ENCODE results near the gene JAZF1. TPM values are rescaled to one million over a fixed set of nuclear protein-coding genes. Genes with fewer than 3 reads are reported as not detected.
A peak's percentile ranks its signal among the peaks of the same experiment; 100 is the strongest.
"Not testable (repeated sequence)": the region's sequence is repeated elsewhere in the genome, so short reads cannot be mapped to it uniquely, and the experiment has no call there.

The JAZF1 gene
- total RNA-seq, 8 experiments from 2014 or later = 6.5 to 68.8 (median 17.6) TPM

GRCh38 chr7:28024786-28025334, 155.7 kb downstream of the JAZF1 start:
- Histone ChIP-seq H3K4me1 (replicated peaks in 1 of 2) (peaks cover 0 to 8% of the 10 kb centered on the region in 2 donors), H3K4me3 (no peak overlapping the region), H3K27ac (no peak overlapping the region)
- no peak for ATAC-seq (replicated peaks in 6 of 8)
- in situ Hi-C loops (cut with MboI; ENCODE audit: low pct_unique_long_range_greater_than_20kb in 2 of 9, low sequenced_read_pairs in 9 of 9, unreplicated experiment in 9 of 9) = loop anchor here in 1 of 9 experiments (25.0 kb wide), 1 partner anchor 813 kb away; the partner anchor contains the start of gene HOXA13
- WGBS, 10 experiments = 17 to 100% (median 100%) methylated on average over 1 to 2 of the region's 2 CpGs

GRCh38 chr7:28020302-28020940, 160.2 kb downstream of the JAZF1 start:
- 7 to 28% (median 15%) methylated on average over 4 to 12 of the region's 12 CpGs for WGBS, 10 experiments
- in situ Hi-C loops (cut with MboI; ENCODE audit: low pct_unique_long_range_greater_than_20kb in 2 of 9, low sequenced_read_pairs in 9 of 9, unreplicated experiment in 9 of 9) = loop anchor here in 1 of 9 experiments (25.0 kb wide), 1 partner anchor 808 kb away; the partner anchor contains the start of gene HOXA13
- Histone ChIP-seq H3K4me1 (replicated peaks in 1 of 2) (peaks cover 0 to 2% of the 10 kb centered on the region in 2 donors), H3K27ac (no peak overlapping the region), H3K4me3 (no peak overlapping the region)
- ATAC-seq (replicated peaks in 6 of 8) = peak; percentile 79 to 99 (median 94)

DNA sequence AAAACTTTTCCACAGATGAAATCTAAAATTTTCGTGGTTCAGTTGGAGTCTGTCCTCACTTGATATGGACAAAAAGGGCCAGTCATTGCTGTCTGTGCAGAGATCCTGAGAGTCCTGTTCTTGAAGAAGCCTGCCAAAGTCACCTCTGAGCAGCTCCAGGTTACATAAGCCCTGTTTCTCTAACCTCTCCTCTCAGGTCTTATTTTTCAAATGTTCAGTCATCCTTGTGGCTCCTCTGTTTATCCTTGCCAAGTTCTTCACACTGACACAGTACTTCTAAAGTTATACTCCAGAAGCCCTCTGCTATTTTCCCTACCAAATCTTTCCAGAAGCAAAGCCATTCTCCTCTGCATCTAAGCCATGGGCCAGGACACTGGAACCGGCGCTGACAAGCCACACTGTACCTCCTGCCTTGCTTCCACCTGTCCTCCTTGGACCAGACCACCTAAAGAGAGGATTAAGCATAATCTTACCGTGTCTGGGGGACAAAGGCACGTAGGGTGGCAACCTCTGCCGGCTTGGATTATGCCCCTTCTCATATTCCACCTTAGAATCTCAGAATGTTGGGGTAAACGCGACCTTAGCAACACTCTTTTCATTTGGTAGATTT, 161.6 kb downstream of the JAZF1 start:
- in situ Hi-C loops (cut with MboI; ENCODE audit: low pct_unique_long_range_greater_than_20kb in 2 of 9, low sequenced_read_pairs in 9 of 9, unreplicated experiment in 9 of 9) = loop anchor here in 1 of 9 experiments (25.0 kb wide), 1 partner anchor 807 kb away; the partner anchor contains the start of gene HOXA13
- WGBS, 10 experiments = 33 to 100% (median 82%) methylated on average over 1 to 7 of the region's 8 CpGs
- Histone ChIP-seq H3K4me1 (replicated peaks in 1 of 2) (peaks cover 0 to 2% of the 10 kb centered on the region in 2 donors), H3K4me3 (no peak overlapping the region), H3K27ac (no peak overlapping the region)
- ATAC-seq (replicated peaks in 6 of 8) = no peak

GRCh38 chr7:28018446-28018845, 162.1 kb downstream of the JAZF1 start:
- peak in 1 of 8 experiments; percentile 17 for ATAC-seq (replicated peaks in 6 of 8)
- Histone ChIP-seq H3K4me1 (replicated peaks in 1 of 2) (peaks cover 0 to 2% of the 10 kb centered on the region in 2 donors), H3K4me3 (no peak overlapping the region), H3K27ac (no peak overlapping the region)
- WGBS, 10 experiments = 53 to 100% (median 98%) methylated on average over 1 to 5 of the region's 5 CpGs; no CpG with 5 or more reads in 2 of the 10 experiments
- in situ Hi-C loops (cut with MboI; ENCODE audit: low pct_unique_long_range_greater_than_20kb in 2 of 9, low sequenced_read_pairs in 9 of 9, unreplicated experiment in 9 of 9) = loop anchor here in 1 of 9 experiments (25.0 kb wide), 1 partner anchor 806 kb away; the partner anchor contains the start of gene HOXA13

DNA sequence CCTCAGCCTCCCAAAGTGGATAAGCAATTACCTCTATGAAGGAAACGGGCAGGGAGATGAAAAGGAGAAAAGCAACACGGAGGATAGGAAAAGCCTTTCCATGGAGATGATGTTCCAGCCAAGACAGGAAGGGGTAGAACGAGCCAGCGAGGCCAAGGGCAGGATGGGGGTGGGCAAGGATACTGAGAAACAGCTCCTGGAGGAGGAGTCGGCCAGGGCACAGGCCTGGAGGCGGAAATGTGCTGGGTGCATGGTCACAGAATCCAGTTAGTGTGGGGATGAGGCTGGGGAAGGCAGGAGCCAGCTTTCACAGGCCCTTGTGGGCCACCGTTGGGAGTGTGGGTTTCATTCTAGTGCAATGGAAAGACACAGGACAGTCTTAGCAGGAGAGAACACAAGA, 162.6 kb downstream of the JAZF1 start:
- no peak overlapping the region for H3K27ac ChIP-seq
- H3K4me3 ChIP-seq = no peak overlapping the region
- H3K4me1 ChIP-seq (replicated peaks in 1 of 2) = peaks cover 0 to 2% of the 10 kb centered on the region in 2 donors
- 67 to 100% (median 86%) methylated on average over 1 to 6 of the region's 7 CpGs; no CpG with 5 or more reads in 3 of the 10 experiments for WGBS, 10 experiments
- in situ Hi-C loops (cut with MboI; ENCODE audit: low pct_unique_long_range_greater_than_20kb in 2 of 9, low sequenced_read_pairs in 9 of 9, unreplicated experiment in 9 of 9) = loop anchor here in 1 of 9 experiments (25.0 kb wide), 1 partner anchor 806 kb away; the partner anchor contains the start of gene HOXA13
- ATAC-seq (replicated peaks in 6 of 8) = no peak

GRCh38 chr7:28017372-28017771, 163.2 kb downstream of the JAZF1 start:
- H3K4me1 ChIP-seq (replicated peaks in 1 of 2) = peaks cover under 1 to 2% of the 10 kb centered on the region in 2 donors
- in situ Hi-C loops (cut with MboI; ENCODE audit: low pct_unique_long_range_greater_than_20kb in 2 of 9, low sequenced_read_pairs in 9 of 9, unreplicated experiment in 9 of 9) = loop anchor here in 1 of 9 experiments (25.0 kb wide), 1 partner anchor 805 kb away; the partner anchor contains the start of gene HOXA13
- no peak overlapping the region for H3K27ac ChIP-seq
- no peak for ATAC-seq (replicated peaks in 6 of 8)
- no peak overlapping the region for H3K4me3 ChIP-seq
- 90 to 100% (median 93%) methylated on average over 2 to 4 of the region's 4 CpGs; no CpG with 5 or more reads in 4 of the 10 experiments for WGBS, 10 experiments

DNA sequence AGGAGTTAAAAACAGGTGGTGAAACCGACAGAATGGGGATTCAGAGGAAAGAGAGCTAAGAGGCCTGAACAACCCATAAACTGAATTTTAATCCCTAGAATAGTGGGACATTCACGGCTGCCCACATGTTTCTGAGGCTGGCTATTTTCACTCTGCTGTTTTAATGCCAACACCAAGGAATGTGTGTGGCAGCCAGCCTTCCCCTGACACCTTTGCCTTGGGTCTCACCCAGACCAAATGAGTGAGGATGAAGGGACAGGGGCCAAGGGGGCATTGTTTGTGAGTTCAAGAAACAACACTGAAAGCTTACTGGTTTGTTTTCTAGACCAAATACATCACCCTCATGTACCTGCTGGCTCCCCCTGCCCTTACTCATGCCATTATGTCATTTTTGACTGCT, 164.3 kb downstream of the JAZF1 start:
- 60 to 100% (median 100%) methylated on average over 1 of the region's 2 CpGs; no CpG with 5 or more reads in 7 of the 10 experiments for WGBS, 10 experiments
- in situ Hi-C loops (cut with MboI; ENCODE audit: low pct_unique_long_range_greater_than_20kb in 2 of 9, low sequenced_read_pairs in 9 of 9, unreplicated experiment in 9 of 9) = loop anchor here in 1 of 9 experiments (25.0 kb wide), 1 partner anchor 804 kb away; the partner anchor contains the start of gene HOXA13
- no peak overlapping the region for H3K27ac ChIP-seq
- peaks cover 2 to 9% of the 10 kb centered on the region in 2 donors for H3K4me1 ChIP-seq (replicated peaks in 1 of 2)
- H3K4me3 ChIP-seq = no peak overlapping the region
- no peak for ATAC-seq (replicated peaks in 6 of 8)

GRCh38 chr7:28015169-28015568, 165.4 kb downstream of the JAZF1 start:
- ATAC-seq (replicated peaks in 6 of 8) = no peak
- Histone ChIP-seq H3K4me1 (replicated peaks in 1 of 2) (peaks cover 1 to 9% of the 10 kb centered on the region in 2 donors), H3K4me3 (no peak overlapping the region), H3K27ac (no peak overlapping the region)
- 77 to 100% (median 92%) methylated on average over 1 to 4 of the region's 4 CpGs for WGBS, 10 experiments
- in situ Hi-C loops (cut with MboI; ENCODE audit: low pct_unique_long_range_greater_than_20kb in 2 of 9, low sequenced_read_pairs in 9 of 9, unreplicated experiment in 9 of 9) = loop anchor here in 1 of 9 experiments (25.0 kb wide), 1 partner anchor 803 kb away; the partner anchor contains the start of gene HOXA13

DNA sequence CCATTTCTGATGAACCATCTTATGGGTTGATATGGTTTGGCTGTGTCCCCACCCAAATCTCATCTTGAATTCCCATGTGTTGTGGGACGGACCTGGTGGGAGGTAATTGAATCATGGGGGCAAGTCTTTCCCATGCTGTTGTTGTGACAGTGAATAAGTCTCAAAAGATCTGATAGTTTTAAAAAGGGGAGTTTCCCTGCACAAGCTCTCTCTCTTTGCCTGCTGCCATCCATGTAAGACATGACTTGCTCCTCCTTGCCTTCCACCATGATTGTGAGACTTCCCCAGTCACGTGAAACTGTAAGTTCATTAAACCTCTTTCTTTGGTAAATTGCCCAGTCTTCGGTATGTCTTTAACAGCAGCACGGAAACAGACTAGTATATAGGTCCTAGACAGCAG, 166.3 kb downstream of the JAZF1 start:
- in situ Hi-C loops (cut with MboI; ENCODE audit: low pct_unique_long_range_greater_than_20kb in 2 of 9, low sequenced_read_pairs in 9 of 9, unreplicated experiment in 9 of 9) = loop anchor here in 1 of 9 experiments (25.0 kb wide), 1 partner anchor 802 kb away; the partner anchor contains the start of gene HOXA13
- WGBS, 10 experiments = 60 to 100% (median 93%) methylated on average over 1 to 4 of the region's 4 CpGs; no CpG with 5 or more reads in 3 of the 10 experiments
- not testable (repeated sequence) for H3K27ac ChIP-seq; H3K4me3 ChIP-seq; H3K4me1 ChIP-seq (replicated peaks in 1 of 2); ATAC-seq (replicated peaks in 6 of 8)

- peaks cover 0 to 9% of the 10 kb centered on the region in 2 donors for H3K4me1 ChIP-seq (replicated peaks in 1 of 2)
- 92 to 100% (median 100%) methylated on average over 2 to 3 of the region's 5 CpGs; no CpG with 5 or more reads in 6 of the 10 experiments for WGBS, 10 experiments
- in situ Hi-C loops (cut with MboI; ENCODE audit: low pct_unique_long_range_greater_than_20kb in 2 of 9, low sequenced_read_pairs in 9 of 9, unreplicated experiment in 9 of 9) = loop anchor here in 1 of 9 experiments (25.0 kb wide), 1 partner anchor 801 kb away; the partner anchor contains the start of gene HOXA13
- ATAC-seq (replicated peaks in 6 of 8) = peak in 1 of 8 experiments; percentile 50
- H3K27ac ChIP-seq = no peak overlapping the region
- no peak overlapping the region for H3K4me3 ChIP-seq
These were observed 167.2 kb downstream of the JAZF1 start for GRCh38 chr7:28013441-28013840.

- Histone ChIP-seq H3K4me1 (replicated peaks in 1 of 2) (peaks cover 0 to 9% of the 10 kb centered on the region in 2 donors), H3K27ac (no peak overlapping the region), H3K4me3 (no peak overlapping the region)
- ATAC-seq (replicated peaks in 6 of 8) = no peak
- in situ Hi-C loops (cut with MboI; ENCODE audit: low pct_unique_long_range_greater_than_20kb in 2 of 9, low sequenced_read_pairs in 9 of 9, unreplicated experiment in 9 of 9) = loop anchor here in 1 of 9 experiments (25.0 kb wide), 1 partner anchor 801 kb away; the partner anchor contains the start of gene HOXA13
- 80 to 100% (median 90%) methylated on average over 1 to 2 of the region's 2 CpGs; no CpG with 5 or more reads in 5 of the 10 experiments for WGBS, 10 experiments
These were observed 167.6 kb downstream of the JAZF1 start for GRCh38 chr7:28013019-28013418.

- in situ Hi-C loops (cut with MboI; ENCODE audit: low pct_unique_long_range_greater_than_20kb in 2 of 9, low sequenced_read_pairs in 9 of 9, unreplicated experiment in 9 of 9) = loop anchor here in 1 of 9 experiments (25.0 kb wide), 1 partner anchor 797 kb away; the partner anchor contains the start of gene HOXA13
- Histone ChIP-seq H3K4me3 (no peak overlapping the region), H3K4me1 (replicated peaks in 1 of 2) (peaks cover 0 to 9% of the 10 kb centered on the region in 2 donors), H3K27ac (no peak overlapping the region)
- 82 to 100% (median 92%) methylated on average over 1 to 2 of the region's 2 CpGs; no CpG with 5 or more reads in 1 of the 10 experiments for WGBS, 10 experiments
- no peak for ATAC-seq (replicated peaks in 6 of 8)
These were observed 171.7 kb downstream of the JAZF1 start for GRCh38 chr7:28008911-28009310.
